Measurements from ENCODE around the gene SMPD1.

DNA sequence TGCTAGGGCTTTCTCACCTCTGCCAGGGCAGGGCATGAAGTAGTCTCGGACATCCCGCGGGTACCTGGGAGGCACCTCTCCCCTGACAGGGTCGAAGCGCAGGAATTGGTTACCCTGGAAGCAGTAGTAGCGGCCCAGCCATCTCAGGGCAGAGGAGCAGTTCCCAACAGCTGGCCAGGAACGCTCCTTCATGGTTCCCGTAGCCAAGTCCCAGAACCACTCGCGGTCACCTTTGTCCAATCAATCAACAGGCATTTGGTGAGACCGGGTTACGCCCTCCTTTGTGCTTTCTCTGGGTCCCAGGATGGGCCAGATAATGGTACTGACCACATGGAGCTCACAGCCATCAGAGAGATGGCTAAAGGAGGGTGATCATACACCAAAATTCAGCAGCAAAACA, 47.1 kb downstream of the SMPD1 start:
- TF ChIP-seq ZNF586 (CRISPR knock-in tag; conservative IDR thresholded peaks at IDR 0.05) (no peak), GABPB1 (CRISPR knock-in tag; IDR thresholded peaks at IDR 0.05) (no peak), NR2C2 (CRISPR knock-in tag; IDR thresholded peaks at IDR 0.05) (no peak), NR2C2 (tag; IDR thresholded peaks at IDR 0.05) (no peak), POLR2A (conservative IDR thresholded peaks at IDR 0.05) (no peak)

Data from K562 (cell line).